Measurements from ENCODE around the gene MUL1. TPM values are rescaled to one million over a fixed set of nuclear protein-coding genes. Genes with fewer than 3 reads are reported as not detected.

The MUL1 gene
- total and polyA plus RNA-seq, 8 donors: 3.7 to 53.1 (median 12.9) TPM

GRCh38 chr1:20505488-20505887 lies 2.5 kb downstream of the MUL1 start:
- Histone ChIP-seq H3K27ac (no peak overlapping the region), H3K4me3 (no peak overlapping the region), H3K9me3 (no peaks in the 10 kb centered on the region), H3K27me3 (no peaks in the 10 kb centered on the region), H3K36me3 (peaks cover 22 to 44% (median 41%) of the 10 kb centered on the region in 4 donors), H3K4me1 (peaks cover 14 to 45% (median 34%) of the 10 kb centered on the region in 4 donors)
- no peak for TF ChIP-seq POLR2A (IDR thresholded peaks at IDR 0.05)
- no peak for TF ChIP-seq EP300 (IDR thresholded peaks at IDR 0.05)
- TF ChIP-seq CTCF (IDR thresholded peaks at IDR 0.05): no peak
- no peak for TF ChIP-seq POLR2AphosphoS5 (IDR thresholded peaks at IDR 0.05)
- intact Hi-C loops (cut with DNase I; ENCODE audit: low total_unique reads): no loop called here
- WGBS, 5 donors: 96 to 100% (median 100%) methylated on average over 1 of the region's 1 CpG
- DNase-seq: no peak

GRCh38 chr1:20500716-20501115 lies 7.2 kb downstream of the MUL1 start:
- TF ChIP-seq POLR2A (IDR thresholded peaks at IDR 0.05): no peak
- TF ChIP-seq POLR2AphosphoS5 (IDR thresholded peaks at IDR 0.05): no peak
- no peak for TF ChIP-seq CTCF (IDR thresholded peaks at IDR 0.05)
- TF ChIP-seq EP300 (IDR thresholded peaks at IDR 0.05): no peak
- WGBS, 5 donors: 89 to 94% (median 92%) methylated on average over 9 to 17 of the region's 17 CpGs
- Histone ChIP-seq H3K4me1 (peaks cover 0 to 26% (median 14%) of the 10 kb centered on the region in 4 donors), H3K4me3 (no peak overlapping the region), H3K27me3 (no peaks in the 10 kb centered on the region), H3K36me3 (peaks cover 41 to 81% (median 80%) of the 10 kb centered on the region in 4 donors), H3K9me3 (no peaks in the 10 kb centered on the region), H3K27ac (no peak overlapping the region)
- no peak for DNase-seq
- intact Hi-C loops (cut with DNase I; ENCODE audit: low total_unique reads): no loop called here

GRCh38 chr1:20499718-20500117 lies 8.2 kb downstream of the MUL1 start:
- Histone ChIP-seq H3K4me1 (peaks cover 0 to 26% (median 5%) of the 10 kb centered on the region in 4 donors), H3K36me3 (peaks cover 41 to 78% (median 75%) of the 10 kb centered on the region in 4 donors), H3K4me3 (no peak overlapping the region), H3K9me3 (no peaks in the 10 kb centered on the region), H3K27me3 (no peaks in the 10 kb centered on the region), H3K27ac (no peak overlapping the region)
- intact Hi-C loops (cut with DNase I; ENCODE audit: low total_unique reads): loop anchor here (10.0 kb wide), 1 partner anchor 585 kb away; no protein-coding TSS in a partner anchor
- no peak for TF ChIP-seq CTCF (IDR thresholded peaks at IDR 0.05)
- WGBS, 5 donors: 88 to 92% (median 91%) methylated on average over 14 of the region's 14 CpGs
- no peak for DNase-seq

GRCh38 chr1:20499105-20499504 lies 8.8 kb downstream of the MUL1 start:
- no peak overlapping the region for H3K4me3 ChIP-seq
- H3K9me3 ChIP-seq: no peaks in the 10 kb centered on the region
- H3K4me1 ChIP-seq: peaks cover under 1 to 26% (median 5%) of the 10 kb centered on the region in 4 donors
- TF ChIP-seq POLR2AphosphoS5 (IDR thresholded peaks at IDR 0.05): no peak
- TF ChIP-seq CTCF (IDR thresholded peaks at IDR 0.05): no peak
- TF ChIP-seq POLR2A (IDR thresholded peaks at IDR 0.05): no peak
- no peak for TF ChIP-seq EP300 (IDR thresholded peaks at IDR 0.05)
- H3K27me3 ChIP-seq: no peaks in the 10 kb centered on the region
- 88 to 93% (median 90%) methylated on average over 5 of the region's 5 CpGs for WGBS, 5 donors
- H3K36me3 ChIP-seq: peaks cover 41 to 75% (median 72%) of the 10 kb centered on the region in 4 donors
- no peak for DNase-seq
- no peak overlapping the region for H3K27ac ChIP-seq
- intact Hi-C loops (cut with DNase I; ENCODE audit: low total_unique reads): loop anchor here (10.0 kb wide), 1 partner anchor 584 kb away; no protein-coding TSS in a partner anchor
